Ishikawa (cell line): ENCODE measurements around the gene NKRF.

Source experiments
- CREB1 ChIP-seq: IDR thresholded peaks from 2 replicates; pipeline ENCODE4 v1.6.1; 2012; ENCODE audit warnings: low read depth
- EGR1 ChIP-seq: IDR thresholded peaks from 2 replicates; pipeline ENCODE4 v1.6.1; 2012
- EP300 ChIP-seq: IDR thresholded peaks from 2 replicates; pipeline ENCODE4 v1.6.1; 2012; ENCODE audit warnings: borderline replicate concordance
- FOXM1 ChIP-seq: IDR thresholded peaks from 2 replicates; pipeline ENCODE4 v1.6.1; 2012; ENCODE audit warnings: low read depth, borderline replicate concordance
- MAX ChIP-seq: IDR thresholded peaks from 2 replicates; pipeline ENCODE4 v1.6.1; 2012
- NFIC ChIP-seq: IDR thresholded peaks from 2 replicates; pipeline ENCODE4 v1.6.1; 2012
- RAD21 ChIP-seq: IDR thresholded peaks from 2 replicates; pipeline ENCODE4 v1.6.1; 2012; ENCODE audit warnings: low read depth
- REST ChIP-seq: IDR thresholded peaks from 2 replicates; pipeline ENCODE4 v1.6.1; 2012; ENCODE audit warnings: low read depth, mild to moderate bottlenecking
- TAF1 ChIP-seq: IDR thresholded peaks from 2 replicates; pipeline ENCODE4 v1.6.1; 2012; ENCODE audit warnings: low read depth, mild to moderate bottlenecking
- TCF12 ChIP-seq: IDR thresholded peaks from 2 replicates; pipeline ENCODE4 v1.6.1; 2012; ENCODE audit warnings: low read depth
- TEAD4 ChIP-seq: IDR thresholded peaks from 2 replicates; pipeline ENCODE4 v1.6.1; 2012
- USF1 ChIP-seq: IDR thresholded peaks from 2 replicates; pipeline ENCODE4 v1.6.1; 2012
- YY1 ChIP-seq: IDR thresholded peaks from 2 replicates; pipeline ENCODE4 v1.6.1; 2012; ENCODE audit warnings: low read depth

GRCh38 chrX:119602701-119603255 is 3.4 kb downstream of the NKRF start:
- TF ChIP-seq TEAD4 (no peak), MAX (no peak), EGR1 (no peak), NFIC (no peak), EP300 (no peak), REST (no peak), RAD21 (no peak), TCF12 (no peak), CREB1 (no peak), YY1 (no peak), TAF1 (no peak), FOXM1 (no peak), USF1 (no peak)
